ENCODE data around the gene MICAL3.

Gene MICAL3

DNA sequence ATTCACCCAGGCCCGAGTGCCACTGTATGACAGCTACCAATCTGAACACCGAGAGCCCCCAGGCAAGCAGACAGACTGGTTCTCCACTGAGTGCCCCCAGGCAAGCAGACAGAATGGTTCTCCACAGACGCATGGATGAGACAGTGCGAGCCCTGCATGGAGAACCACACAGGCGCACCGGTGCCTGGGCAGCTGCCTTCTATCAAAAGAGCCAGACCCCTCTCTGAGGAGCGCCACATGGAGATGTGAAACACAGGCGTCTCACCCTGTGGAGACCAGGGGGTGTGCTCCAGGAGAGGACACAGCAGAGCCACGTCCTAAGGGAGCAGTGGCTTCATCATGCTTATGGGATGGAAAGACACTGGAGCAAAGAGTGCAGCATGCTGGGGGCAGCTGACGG, 155.6 kb downstream of the MICAL3 start:
- Histone ChIP-seq H3K4me1 (ENCODE audit: insufficient read depth, poor library complexity, severe bottlenecking) (peaks cover 4% of the 10 kb centered on the region), H3K27me3 (ENCODE audit: insufficient read depth, poor library complexity, severe bottlenecking) (no peaks in the 10 kb centered on the region), H3K27ac (ENCODE audit: poor library complexity, severe bottlenecking) (no peak overlapping the region), H3K9me3 (ENCODE audit: severe bottlenecking) (no peaks in the 10 kb centered on the region), H3K36me3 (ENCODE audit: low read depth) (peaks cover 94% of the 10 kb centered on the region), H3K4me3 (ENCODE audit: severe bottlenecking) (no peak overlapping the region)
- TF ChIP-seq, protein P1, sequence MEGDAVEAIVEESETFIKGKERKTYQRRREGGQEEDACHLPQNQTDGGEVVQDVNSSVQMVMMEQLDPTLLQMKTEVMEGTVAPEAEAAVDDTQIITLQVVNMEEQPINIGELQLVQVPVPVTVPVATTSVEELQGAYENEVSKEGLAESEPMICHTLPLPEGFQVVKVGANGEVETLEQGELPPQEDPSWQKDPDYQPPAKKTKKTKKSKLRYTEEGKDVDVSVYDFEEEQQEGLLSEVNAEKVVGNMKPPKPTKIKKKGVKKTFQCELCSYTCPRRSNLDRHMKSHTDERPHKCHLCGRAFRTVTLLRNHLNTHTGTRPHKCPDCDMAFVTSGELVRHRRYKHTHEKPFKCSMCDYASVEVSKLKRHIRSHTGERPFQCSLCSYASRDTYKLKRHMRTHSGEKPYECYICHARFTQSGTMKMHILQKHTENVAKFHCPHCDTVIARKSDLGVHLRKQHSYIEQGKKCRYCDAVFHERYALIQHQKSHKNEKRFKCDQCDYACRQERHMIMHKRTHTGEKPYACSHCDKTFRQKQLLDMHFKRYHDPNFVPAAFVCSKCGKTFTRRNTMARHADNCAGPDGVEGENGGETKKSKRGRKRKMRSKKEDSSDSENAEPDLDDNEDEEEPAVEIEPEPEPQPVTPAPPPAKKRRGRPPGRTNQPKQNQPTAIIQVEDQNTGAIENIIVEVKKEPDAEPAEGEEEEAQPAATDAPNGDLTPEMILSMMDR (IDR thresholded peaks at IDR 0.05; ENCODE audit: poor library complexity, severe bottlenecking): no peak
- DNase-seq (ENCODE audit: low spot score) (no peak), ATAC-seq (ENCODE audit: low read depth) (no peak)

DNA sequence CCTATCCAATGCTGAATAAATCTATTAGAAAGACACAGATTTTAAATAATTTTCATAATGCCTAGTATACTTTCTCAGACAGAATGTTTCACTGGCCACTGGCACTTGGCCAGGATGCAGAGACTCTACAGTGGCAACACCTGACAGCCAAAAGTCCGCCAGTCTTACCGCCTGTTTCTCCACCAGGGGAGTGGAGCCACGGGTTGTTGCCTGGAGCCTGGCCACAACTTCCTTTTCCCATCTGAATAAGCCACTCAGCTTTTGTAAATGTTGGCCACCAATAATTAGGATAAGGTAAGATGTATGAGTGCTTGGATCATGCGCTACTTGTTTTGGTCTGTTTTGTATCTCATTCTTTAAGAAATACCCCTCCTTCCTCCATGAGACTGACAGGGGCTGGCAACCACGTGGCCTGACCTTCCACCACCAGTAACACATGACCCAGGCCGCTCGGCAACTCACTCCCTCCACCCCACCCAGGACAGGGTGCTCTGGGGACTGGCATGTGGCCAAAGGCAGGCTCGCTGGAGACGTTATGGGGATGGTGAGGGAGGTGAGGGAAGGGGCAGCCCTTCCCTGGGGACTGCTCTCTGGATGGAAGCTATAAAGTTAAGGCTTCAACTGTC, 157.1 kb downstream of the MICAL3 start:
- Histone ChIP-seq H3K27me3 (ENCODE audit: insufficient read depth, poor library complexity, severe bottlenecking) (no peaks in the 10 kb centered on the region), H3K4me3 (ENCODE audit: severe bottlenecking) (no peak overlapping the region), H3K9me3 (ENCODE audit: severe bottlenecking) (no peaks in the 10 kb centered on the region), H3K36me3 (ENCODE audit: low read depth) (peaks cover 95% of the 10 kb centered on the region), H3K27ac (ENCODE audit: poor library complexity, severe bottlenecking) (no peak overlapping the region), H3K4me1 (ENCODE audit: insufficient read depth, poor library complexity, severe bottlenecking) (peaks cover 3% of the 10 kb centered on the region)
- TF ChIP-seq, protein P1 (IDR thresholded peaks at IDR 0.05; ENCODE audit: poor library complexity, severe bottlenecking): no peak
- no peak for DNase-seq (ENCODE audit: low spot score)
- no peak for ATAC-seq (ENCODE audit: low read depth)

DNA sequence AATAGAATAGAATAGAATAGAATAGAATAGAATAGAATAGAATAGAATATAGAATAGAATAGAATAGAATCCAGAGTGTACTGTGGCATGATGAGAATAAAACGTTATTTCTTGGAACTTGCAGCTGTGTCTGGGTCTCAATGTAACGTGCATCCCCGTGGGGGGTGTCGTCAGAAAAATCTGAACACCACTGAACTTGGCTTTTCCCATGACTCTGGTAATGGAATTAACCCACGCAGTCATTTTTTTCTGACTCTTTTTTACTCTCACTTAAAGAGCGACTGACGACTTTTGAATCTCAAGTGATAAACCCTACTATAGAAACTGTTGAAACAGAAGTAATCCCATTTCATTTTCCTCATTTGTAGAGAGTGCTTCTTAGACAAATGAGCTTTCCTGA, 157.7 kb downstream of the MICAL3 start:
- Histone ChIP-seq H3K4me3 (ENCODE audit: severe bottlenecking) (no peak overlapping the region), H3K4me1 (ENCODE audit: insufficient read depth, poor library complexity, severe bottlenecking) (no peaks in the 10 kb centered on the region), H3K36me3 (ENCODE audit: low read depth) (peaks cover 91% of the 10 kb centered on the region), H3K9me3 (ENCODE audit: severe bottlenecking) (no peaks in the 10 kb centered on the region), H3K27ac (ENCODE audit: poor library complexity, severe bottlenecking) (no peak overlapping the region), H3K27me3 (ENCODE audit: insufficient read depth, poor library complexity, severe bottlenecking) (no peaks in the 10 kb centered on the region)
- DNase-seq (ENCODE audit: low spot score) (no peak), ATAC-seq (ENCODE audit: low read depth) (no peak)
- TF ChIP-seq, protein P1 (IDR thresholded peaks at IDR 0.05; ENCODE audit: poor library complexity, severe bottlenecking): no peak

DNA sequence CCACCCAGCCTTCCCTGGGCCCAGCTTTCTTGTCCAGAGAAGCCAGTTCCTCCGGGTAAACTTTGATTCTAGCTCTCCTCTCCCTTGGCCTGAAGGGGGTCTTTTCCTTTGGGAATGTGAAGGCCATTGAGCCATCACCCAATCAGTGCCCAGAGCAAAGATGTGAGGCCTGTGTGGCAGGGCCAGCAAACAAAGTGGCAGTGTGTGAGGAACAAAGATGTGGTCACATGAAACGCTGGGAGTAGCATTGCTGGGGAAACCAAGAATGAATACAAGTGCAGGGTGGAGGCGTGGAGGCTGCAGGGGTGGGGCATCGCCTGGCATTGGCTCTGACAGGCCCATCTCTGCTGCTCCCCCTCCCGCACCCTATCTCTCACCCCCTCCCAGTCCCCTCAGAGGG, 158.2 kb downstream of the MICAL3 start:
- Histone ChIP-seq H3K4me1 (ENCODE audit: insufficient read depth, poor library complexity, severe bottlenecking) (no peaks in the 10 kb centered on the region), H3K36me3 (ENCODE audit: low read depth) (peaks cover 91% of the 10 kb centered on the region), H3K9me3 (ENCODE audit: severe bottlenecking) (no peaks in the 10 kb centered on the region), H3K4me3 (ENCODE audit: severe bottlenecking) (no peak overlapping the region), H3K27ac (ENCODE audit: poor library complexity, severe bottlenecking) (no peak overlapping the region), H3K27me3 (ENCODE audit: insufficient read depth, poor library complexity, severe bottlenecking) (no peaks in the 10 kb centered on the region)
- no peak for ATAC-seq (ENCODE audit: low read depth)
- TF ChIP-seq, protein P1 (IDR thresholded peaks at IDR 0.05; ENCODE audit: poor library complexity, severe bottlenecking): no peak
- no peak for DNase-seq (ENCODE audit: low spot score)
